Stimulated activated CD8-positive, alpha-beta memory T cell treated with anti-CD3 and anti-CD28 coated beads, Interleukin-4, amount 100 ng/mL, for 24 hours (primary cell): ENCODE data around the gene CUL9.

Experiments used
- DNase-seq: peaks from one replicate; pipeline ENCODE4 v3.0.0-alpha.2; 2020; ENCODE audit warnings: low read depth

CUL9 gene

DNA sequence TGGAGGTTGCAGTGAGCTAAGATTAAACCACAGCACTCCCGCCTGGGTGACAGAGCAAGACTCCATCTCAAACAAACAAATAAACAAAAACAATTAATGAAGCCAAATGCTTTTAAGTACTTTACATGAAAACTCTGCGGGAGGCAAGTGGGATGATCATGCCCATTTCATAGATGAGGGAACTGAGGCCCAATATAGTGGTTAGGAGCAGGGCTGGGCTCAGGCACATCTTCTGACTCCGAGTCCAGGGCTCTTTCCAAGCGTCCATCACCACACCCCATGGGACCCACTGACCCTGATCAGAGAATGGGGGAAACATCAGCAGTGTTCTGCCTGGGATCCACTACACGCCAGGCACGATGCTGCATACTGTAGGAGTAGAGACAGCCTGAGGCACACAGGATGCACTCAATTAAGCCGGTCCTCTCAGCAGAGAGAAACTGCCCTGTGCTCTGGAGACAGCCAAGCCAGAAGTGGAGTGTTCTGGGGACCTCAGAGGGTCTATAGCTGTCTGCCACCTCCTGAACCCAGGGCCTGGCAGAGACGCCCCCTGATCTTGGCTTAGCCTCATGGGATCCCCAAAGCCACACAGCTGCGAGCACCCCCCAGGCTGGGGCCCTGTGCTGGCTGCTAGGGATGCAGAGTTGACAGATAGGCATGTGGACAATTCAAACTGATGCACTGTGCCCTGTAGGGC, 74.8 kb downstream of the CUL9 start:
- no peak for DNase-seq

DNA sequence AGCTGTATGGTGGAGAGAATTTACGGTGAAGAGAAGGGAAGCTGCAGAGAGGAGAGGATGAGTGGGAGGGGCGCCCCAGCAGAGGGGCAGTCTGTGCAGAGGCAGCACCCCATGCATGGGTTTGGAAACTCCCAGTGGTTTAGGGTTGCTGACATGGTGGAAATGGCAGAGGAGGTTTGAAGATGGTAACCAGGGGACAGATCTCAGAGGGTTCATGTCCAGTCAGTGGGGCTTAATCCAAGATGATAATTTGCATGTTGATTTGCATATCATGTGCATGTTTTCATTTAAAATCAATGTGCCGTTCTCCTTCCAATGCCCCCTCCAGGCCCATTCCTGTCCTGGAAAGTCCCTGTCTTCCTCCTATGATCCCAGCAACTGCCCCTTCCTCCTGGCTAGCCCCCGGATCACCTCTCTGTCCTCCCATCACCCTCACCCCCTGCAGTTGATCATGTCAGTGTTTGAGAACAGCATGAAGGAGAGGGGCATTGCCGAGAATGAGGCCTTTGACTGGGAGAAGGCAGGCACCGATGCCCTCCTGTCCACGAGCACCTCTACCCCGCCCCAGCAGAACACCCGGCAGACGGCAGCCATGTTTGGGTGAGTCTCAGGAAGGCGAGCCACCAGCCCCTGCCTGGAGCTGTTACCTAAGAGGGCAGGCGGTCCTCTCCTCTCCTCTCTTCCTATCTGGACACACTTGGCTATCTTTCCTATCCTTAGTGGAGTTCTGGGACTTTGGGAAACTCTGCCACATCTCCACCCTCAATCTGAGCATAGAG, 75.6 kb downstream of the CUL9 start:
- DNase-seq = no peak

DNA sequence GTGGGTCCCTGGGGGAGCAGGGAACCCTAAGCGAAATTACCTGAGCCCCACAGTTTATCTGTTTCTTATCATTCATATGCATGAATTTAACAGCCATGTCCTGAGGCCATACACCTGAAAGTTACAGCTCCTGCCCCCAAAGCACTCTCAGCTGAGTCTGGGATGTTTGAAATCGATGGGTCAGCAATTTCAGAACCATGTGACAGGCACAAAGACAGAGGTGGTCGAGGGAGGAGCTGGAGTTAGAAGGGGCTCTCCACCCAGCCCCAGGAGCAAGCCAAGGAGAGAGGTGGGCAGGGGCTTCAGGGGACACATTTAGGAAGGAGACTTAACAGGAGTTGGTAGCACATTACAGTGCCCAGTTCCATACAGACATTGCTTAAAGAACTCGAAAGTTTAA, 76.2 kb downstream of the CUL9 start:
- no peak for DNase-seq

DNA sequence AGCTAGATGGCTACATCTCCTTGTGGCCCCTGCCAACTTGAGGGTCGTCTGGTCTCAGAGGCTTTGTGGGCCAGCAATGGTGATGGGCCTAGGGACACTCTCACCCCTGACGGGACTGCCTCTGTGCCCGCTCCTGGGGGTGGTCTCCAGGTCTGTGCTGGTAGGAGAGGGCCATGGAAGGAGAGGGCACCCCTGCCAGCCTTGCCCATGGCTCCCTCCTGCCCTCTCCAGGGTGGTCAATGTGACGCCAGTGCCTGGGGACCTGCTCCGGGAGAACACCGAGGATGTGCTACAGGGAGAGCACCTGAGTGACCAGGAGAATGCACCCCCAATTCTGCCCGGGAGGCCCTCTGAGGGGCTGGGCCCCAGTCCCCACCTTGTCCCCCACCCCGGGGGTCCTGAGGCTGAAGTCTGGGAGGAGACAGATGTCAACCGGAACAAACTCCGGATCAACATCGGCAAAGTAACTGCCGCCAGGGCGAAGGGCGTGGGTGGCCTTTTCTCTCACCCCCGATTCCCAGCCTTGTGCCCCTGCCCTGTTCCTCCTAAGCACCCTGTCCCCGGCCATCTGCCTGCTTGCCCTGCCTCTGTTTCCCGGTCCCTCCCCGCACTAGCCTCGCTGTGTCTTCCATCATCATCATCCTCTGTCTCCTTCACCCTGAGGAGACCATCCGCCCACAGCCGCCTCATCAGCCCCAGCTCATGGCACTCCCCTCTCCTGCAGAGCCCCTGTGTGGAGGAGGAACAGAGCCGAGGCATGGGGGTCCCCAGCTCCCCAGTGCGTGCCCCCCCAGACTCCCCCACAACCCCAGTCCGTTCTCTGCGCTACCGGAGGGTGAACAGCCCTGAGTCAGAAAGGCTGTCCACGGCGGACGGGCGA, 77.1 kb downstream of the CUL9 start:
- DNase-seq = no peak

DNA sequence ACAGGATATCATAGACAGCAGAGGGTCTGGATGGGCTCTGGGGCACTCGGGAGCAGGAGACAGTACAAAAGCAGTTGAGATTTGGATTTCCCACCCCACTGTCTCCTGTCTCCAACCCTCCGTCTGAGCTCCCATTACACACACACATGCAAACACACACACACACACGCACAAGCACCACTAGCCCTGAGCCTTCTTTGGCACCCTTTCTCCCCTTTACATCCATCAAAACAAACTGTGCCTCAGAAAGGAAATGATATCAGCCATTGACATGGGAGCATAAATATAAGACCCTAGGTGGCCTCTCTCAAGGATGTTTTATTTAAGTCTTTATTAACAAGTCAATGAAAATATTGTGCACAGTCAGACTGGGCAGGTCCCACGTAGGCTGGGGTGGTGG, 78.8 kb downstream of the CUL9 start:
- no peak for DNase-seq

DNA sequence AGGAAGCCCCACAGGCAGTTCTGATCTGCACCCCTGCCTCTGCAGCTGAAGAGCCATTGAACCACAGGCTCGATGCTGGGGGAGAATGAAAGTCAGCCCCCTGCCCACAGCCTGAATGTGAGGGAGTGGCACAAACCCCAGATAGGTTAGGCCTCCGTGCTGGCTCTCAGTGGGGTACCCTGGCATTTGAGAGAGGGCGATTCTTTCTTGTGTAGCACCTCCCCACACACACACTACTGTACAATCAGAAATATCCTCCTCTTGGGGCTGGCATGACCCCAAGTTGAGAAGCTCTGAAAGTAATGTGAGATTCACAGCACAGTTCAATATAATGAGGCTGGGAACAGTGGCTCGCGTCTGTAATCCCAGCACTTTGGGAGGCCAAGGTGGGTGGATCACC, 79.2 kb downstream of the CUL9 start:
- DNase-seq = no peak

DNA sequence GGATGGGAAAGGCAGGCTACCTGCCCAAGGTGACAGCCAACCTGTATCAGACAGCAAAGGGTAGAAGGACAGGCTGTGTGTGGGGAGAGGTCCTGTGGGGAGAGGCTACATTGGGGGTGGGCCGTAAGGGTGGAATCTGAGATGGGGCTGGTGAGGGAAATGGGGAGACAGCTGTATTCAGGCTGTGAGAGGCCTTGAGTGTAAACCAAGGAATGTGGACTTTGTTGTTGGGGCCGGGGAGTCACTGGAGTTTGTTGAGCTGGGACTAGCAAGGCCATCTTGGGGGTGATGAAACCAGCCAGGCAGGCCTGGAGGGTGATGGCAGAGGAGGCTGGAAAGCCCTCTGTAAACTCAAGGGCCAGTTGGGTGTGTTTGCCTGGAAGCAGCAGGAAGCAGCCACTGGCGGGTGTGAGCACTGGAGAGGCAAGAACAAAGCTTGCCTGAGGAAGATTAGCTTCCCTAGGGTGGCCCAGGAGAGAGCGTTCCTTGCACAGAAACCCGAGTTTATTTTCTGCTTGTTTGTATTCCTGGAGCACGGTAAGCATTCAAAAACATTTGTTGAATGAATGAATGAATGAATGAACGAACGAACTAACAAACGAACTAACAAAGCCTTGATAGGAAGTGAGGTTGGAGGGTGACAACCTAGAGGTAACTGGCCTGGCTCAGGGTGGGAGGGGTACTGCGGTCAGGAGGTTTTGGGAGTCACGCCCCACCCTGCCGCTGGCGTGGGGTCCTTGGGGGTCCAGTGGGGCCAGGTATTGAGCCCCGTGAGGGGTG, 80.2 kb downstream of the CUL9 start:
- DNase-seq = no peak

DNA sequence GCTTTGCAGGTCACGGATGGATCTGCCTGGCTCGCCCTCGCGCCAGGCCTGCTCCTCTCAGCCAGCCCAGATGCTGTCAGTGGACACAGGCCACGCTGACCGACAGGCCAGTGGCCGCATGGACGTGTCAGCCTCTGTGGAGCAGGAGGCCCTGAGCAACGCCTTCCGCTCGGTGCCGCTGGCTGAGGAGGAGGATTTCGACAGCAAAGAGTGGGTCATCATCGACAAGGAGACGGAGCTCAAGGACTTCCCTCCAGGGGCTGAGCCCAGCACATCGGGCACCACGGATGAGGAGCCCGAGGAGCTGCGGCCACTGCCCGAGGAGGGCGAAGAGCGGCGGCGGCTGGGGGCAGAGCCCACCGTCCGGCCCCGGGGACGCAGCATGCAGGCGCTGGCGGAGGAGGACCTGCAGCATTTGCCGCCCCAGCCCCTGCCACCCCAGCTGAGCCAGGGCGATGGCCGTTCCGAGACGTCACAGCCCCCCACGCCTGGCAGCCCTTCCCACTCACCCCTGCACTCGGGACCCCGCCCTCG, 80.9 kb downstream of the CUL9 start:
- no peak for DNase-seq

DNA sequence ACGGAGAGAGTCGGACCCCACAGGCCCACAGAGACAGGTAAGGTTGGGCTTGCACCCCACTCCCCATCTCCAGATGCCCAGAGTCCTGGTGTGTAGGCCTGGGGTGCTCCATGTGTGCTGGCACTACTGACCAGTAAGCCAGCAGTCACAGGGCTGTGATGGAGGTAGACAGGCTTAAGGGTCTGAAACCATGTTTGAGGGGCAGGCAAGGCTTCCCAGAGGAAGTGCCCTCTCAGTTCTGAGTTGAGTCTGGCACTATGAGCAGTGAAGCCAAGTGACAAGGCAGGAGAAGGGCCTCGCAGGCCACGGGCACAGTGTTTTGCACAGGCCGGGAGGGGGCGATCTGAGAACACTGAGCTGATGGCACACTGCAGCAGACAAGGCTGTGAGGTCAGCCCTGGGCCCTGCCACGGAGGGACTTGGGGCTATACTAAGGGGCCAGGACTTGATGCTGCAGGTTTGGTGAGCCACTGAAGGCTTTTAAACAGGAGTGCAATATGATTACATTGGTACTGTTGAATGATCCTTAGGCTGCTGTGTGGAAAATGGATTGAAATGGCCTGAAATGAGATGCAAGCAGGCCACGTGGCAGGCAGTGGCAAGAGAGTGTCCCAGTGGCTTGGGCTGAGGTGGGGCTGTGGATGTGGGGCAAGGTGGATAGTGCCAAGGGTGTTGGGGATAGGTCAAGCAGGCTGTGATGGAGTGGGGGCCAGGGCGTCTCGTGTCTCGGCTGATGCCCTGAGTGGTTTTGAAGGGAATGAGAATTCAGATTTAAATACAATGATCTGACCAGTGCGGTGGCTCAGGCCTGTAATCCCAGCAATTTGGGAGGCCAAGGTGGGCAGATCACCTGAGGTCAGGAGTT, 81.5 kb downstream of the CUL9 start:
- DNase-seq = peak; percentile 61

DNA sequence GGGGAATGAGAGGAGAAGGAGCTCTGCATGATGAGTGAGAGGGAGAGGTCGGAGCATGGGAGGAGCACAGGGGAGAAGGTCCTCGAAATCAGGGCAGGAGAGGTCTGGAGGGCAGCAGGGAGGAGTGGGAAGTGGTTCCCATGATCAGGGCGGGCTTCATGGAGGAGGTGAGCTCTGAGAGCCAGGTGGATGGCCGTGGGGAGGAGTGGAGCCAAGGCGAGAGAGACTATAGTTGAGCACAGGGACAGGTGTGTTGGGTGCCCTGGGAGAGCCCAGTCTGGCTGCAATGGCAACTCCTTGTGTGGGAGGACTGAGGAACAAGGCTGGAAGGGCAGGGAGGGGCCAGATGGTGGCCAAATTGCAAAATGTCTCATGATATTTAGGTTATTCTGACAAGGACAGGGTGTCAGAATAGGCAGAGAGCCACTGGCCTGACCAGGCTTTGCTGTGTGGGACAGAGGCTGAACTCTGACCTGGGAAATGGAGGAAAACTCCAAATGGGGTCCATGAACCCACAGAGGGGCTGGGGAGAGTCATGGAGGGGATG, 82.7 kb downstream of the CUL9 start:
- no peak for DNase-seq

DNA sequence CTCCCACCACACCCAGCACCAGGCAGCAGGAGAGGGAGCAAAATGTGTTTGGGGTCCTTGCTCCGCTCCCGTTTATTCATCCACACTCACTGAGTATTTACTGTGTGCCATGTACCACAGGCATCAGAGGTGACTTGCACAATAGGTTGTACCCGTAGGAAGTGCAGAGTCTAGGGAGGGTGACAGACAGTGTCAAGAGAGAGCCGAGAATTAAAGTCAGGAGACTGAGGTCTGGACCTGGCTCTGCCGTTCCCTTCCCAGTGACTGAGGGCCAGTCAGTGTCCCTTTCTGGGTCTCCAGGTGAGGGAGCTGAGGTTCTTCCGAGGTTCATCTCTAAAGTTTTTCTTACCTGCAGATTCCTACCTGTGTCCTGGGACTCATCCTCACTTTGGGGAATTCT, 83.6 kb downstream of the CUL9 start:
- no peak for DNase-seq

DNA sequence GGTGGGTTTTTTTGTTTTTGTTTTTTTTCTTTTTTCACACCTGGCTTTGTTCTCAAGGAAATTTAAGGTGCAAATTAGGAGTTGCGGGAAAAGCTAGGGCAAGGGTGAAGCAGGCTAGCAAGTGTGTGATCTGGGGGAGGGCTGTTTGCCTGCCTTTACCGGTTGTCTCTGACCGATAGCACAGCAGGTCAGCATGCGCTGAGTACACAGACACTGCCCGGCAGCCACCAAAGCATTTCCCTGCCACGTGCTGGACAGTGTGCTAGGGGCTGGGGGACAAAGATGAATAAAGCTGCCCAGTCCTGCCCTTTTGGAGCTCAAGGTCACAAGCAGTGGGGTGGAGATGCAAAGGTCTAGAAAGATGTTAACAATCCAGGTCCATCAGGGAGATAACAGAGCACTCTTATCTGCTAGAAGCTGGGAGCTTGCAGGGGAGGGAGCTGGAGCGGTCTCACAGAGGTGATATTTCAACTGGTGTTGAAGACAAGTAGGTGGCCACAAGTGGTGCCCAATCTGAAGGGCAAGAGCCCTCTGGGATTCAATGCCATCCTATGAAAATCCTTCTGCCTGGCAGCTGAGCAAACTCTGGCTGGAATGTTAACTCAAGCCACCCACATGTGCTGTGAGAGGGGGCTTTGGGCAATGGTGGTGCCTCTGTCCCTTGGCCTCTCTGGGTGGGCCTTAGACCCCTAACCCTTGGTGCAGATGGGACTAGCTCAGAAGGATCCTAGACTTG, 85.8 kb downstream of the CUL9 start:
- no peak for DNase-seq

DNA sequence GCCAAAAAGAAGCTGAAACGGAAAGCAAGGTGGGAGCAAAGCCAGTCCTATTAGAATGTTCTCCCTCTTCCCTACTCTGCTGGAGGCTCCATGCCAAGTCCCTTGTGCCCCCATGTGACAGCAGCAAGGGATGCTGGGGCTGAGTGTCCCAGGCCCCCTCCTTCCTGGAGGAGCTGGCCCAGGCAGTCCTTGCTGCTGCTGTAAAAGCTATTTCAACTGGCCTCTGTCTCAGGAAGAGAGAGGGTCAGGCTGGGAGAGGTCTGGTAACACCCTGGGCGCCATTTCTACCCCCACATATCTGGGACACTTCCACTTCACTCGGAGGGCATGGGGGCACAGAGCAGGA, 86.3 kb downstream of the CUL9 start:
- no peak for DNase-seq

DNA sequence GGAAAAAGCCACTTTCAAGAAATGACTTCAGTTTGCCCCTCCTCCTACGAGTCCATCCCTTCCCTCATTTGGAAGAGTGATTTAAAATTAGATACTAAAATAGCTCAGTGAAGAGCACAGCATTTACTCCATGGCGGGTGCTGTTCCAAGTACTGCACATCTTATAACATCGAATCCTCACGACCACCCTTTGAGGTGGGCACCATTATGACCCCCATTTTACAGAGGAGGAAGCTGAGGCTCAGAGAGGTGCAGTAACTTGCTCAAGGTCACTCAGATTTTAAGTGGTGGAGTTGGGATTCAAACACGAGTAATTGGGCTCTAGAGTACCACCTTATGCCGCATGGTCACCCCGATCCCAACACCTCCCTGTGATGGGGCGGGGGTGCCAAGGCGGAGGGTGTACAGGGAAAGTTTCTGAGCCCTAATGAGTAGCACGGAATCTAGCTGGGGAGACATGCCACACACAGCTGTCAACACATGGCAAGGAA, 86.8 kb downstream of the CUL9 start:
- DNase-seq = no peak

DNA sequence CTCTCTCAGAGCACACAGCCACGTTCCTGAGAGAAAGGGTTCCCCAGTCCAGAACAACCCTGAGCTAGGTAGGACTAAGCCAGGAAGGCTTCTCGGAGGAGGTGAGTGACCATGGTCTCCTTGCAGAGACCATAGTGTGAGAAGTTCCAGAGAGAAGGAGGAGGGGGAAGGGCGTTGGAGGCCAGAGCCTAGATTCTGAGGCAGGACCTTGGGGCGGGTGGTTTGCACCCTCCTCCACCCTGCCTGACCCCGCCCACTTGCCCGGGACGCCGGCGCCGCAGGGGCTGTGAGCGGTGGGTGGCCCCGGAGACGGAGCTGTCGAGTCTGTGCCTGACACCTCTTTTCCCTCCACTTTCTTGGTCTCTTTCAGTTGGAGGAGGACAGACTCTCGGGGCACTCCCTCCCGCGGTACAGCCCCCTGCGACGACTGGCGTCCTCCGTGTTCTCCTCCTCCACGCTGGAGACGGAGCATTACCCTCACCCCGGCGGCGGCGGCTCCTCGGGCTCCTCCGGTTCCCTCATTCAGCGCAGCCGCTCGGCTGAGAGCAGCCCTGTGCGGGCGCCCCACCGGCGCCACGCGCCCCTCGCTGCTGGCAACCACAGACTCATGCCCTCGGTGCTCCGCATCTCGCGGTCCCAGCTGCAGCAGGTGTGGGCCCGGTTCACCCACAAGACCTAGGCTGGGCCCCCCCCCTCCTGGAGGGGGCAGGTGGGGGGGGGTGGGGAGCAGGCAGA, 87.4 kb downstream of the CUL9 start:
- DNase-seq = peak; percentile 39

DNA sequence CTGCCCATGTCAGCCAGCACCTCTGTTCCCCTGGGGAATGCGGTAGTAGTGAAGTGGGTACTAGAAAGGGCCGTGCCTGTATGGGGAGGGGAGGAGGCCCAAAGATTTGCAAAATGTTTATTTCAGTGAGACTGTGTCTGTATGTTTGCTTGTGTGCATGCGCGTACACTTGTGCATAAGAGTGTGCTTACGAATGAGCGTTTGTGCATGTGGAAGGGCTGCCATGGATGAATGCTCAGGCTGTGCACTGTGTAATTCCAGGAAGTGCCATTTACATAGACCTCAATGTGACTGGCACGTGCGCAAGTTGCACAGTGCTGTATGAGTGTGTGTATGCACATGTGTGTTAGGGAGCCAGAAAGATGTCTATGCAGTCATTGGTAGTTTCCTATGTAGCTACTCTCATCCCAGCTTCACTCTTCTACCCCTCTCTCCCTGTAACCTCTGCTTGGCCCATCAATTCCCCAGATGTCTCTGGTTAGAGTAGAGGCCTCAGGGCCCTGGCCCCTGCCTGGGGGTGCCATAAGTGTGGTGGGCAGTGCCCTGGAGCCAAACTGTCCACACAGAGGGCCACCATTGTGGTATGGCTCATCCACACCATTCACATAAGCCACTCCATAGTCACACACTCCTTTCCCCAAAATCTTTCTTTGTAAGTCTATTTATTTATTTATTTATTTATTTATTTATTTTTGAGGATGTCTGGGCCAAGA, 89.3 kb downstream of the CUL9 start:
- DNase-seq = no peak

DNA sequence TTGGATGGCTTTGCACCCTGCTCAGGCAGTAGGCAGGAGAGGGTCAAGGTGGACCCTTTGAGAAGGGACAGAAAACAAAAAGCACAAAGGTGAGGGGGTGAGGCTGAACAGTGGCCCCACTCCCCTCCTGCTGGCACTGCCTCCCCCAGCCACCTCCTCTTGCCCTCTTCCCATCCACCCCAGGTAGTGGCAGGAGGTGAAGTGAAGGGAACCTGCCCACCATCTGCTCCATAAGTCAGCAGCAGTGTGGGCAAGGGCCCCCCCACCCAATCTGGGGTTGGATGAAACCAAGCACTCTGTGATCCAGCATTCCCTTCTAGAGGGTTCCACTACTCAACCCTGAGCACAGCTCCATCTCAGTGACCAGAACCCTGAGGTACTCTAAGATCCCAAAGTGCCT, 89.9 kb downstream of the CUL9 start:
- no peak for DNase-seq

DNA sequence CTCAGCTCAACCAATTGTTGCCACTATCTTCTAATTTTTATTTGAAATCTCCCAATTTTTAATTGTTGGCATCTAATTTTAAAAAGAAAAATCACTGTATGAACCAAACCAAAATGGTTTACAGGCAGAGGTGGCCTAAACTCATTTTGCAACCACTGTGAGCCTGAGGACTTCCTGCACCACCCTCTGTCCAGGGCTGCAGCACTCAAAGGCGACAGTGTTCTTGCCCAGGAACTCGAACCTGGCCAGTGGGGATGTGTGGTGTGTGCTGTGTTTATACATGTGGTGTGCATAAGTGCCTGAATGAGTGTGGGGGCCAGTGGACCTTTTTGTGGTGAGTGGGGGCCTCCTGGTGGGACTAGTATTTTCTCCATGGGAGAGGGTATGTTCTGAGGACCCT, 91.7 kb downstream of the CUL9 start:
- DNase-seq = no peak
